Measurements from ENCODE around the gene AKAP12. TPM values are rescaled to one million over a fixed set of nuclear protein-coding genes. Genes with fewer than 3 reads are reported as not detected.

The AKAP12 gene
- total RNA-seq, 1 experiment from 2014 or later, result 109 TPM

- H3K79me2 ChIP-seq (ENCODE audit: low read length), result no peaks in the 10 kb centered on the region
- H3K9me3 ChIP-seq (ENCODE audit: low read length), result no peaks in the 10 kb centered on the region
- CTCF ChIA-PET, result no interaction called here
- ATAC-seq (no peak), DNase-seq (no peak)
- POLR2A ChIA-PET (ENCODE audit: unreplicated experiment), result interaction anchor here (0.7 kb wide), 1 partner anchor 224 kb away, joined by 5 read pairs; no protein-coding TSS in a partner anchor
- H3K4me1 ChIP-seq (ENCODE audit: insufficient read depth, low read length), result no peaks in the 10 kb centered on the region
- H3K9ac ChIP-seq (ENCODE audit: low read length), result no peak overlapping the region
- BruUV-seq (replicated peaks), result no TSS peak
- H3K36me3 ChIP-seq (ENCODE audit: low read depth, low read length), result no peaks in the 10 kb centered on the region
- H3K4me3 ChIP-seq (ENCODE audit: low read length), result no peak overlapping the region
- H3K4me2 ChIP-seq (ENCODE audit: low read length), result no peak overlapping the region
- no peaks in the 10 kb centered on the region for H3K9me2 ChIP-seq (replicated peaks; ENCODE audit: low read length)
- H3K27me3 ChIP-seq (ENCODE audit: low read length), result no peaks in the 10 kb centered on the region
- intact Hi-C loops (cut with micrococcal nuclease), result no loop called here
- no peaks in the 10 kb centered on the region for H3F3A ChIP-seq (ENCODE audit: low read length, unreplicated experiment)
- no peak overlapping the region for H2AFZ ChIP-seq (ENCODE audit: low read length)
- no peak overlapping the region for H3K27ac ChIP-seq (ENCODE audit: low read length)
- TF ChIP-seq EZH2phosphoT487 (IDR thresholded peaks at IDR 0.05; ENCODE audit: borderline replicate concordance, low read length) (no peak), EZH2 (IDR thresholded peaks at IDR 0.05; ENCODE audit: low read length, unreplicated experiment) (no peak), CTCF (conservative IDR thresholded peaks at IDR 0.05; ENCODE audit: low read depth, low read length) (no peak)
- no peaks in the 10 kb centered on the region for H4K20me1 ChIP-seq (ENCODE audit: low read length)
These were observed 69.9 kb downstream of the AKAP12 start for GRCh38 chr6:151309619-151310018.

GRCh38 chr6:151310279-151310678, 70.5 kb downstream of the AKAP12 start:
- no peaks in the 10 kb centered on the region for H3K4me1 ChIP-seq (ENCODE audit: insufficient read depth, low read length)
- no peak overlapping the region for H3K4me2 ChIP-seq (ENCODE audit: low read length)
- no peaks in the 10 kb centered on the region for H3K27me3 ChIP-seq (ENCODE audit: low read length)
- no peak overlapping the region for H3K27ac ChIP-seq (ENCODE audit: low read length)
- POLR2A ChIA-PET (ENCODE audit: unreplicated experiment), result interaction anchor here (0.7 kb wide), 1 partner anchor 225 kb away, joined by 5 read pairs; no protein-coding TSS in a partner anchor
- no peaks in the 10 kb centered on the region for H3K79me2 ChIP-seq (ENCODE audit: low read length)
- H3K36me3 ChIP-seq (ENCODE audit: low read depth, low read length), result no peaks in the 10 kb centered on the region
- H3K9me3 ChIP-seq (ENCODE audit: low read length), result no peaks in the 10 kb centered on the region
- no peak for ATAC-seq
- no peak overlapping the region for H3K9ac ChIP-seq (ENCODE audit: low read length)
- intact Hi-C loops (cut with micrococcal nuclease), result no loop called here
- DNase-seq, result no peak
- BruUV-seq (replicated peaks), result no TSS peak
- H3K4me3 ChIP-seq (ENCODE audit: low read length), result no peak overlapping the region
- H3F3A ChIP-seq (ENCODE audit: low read length, unreplicated experiment), result no peaks in the 10 kb centered on the region
- H4K20me1 ChIP-seq (ENCODE audit: low read length), result no peaks in the 10 kb centered on the region
- CTCF ChIA-PET, result no interaction called here
- no peak overlapping the region for H2AFZ ChIP-seq (ENCODE audit: low read length)
- H3K9me2 ChIP-seq (replicated peaks; ENCODE audit: low read length), result no peaks in the 10 kb centered on the region
- TF ChIP-seq EZH2 (IDR thresholded peaks at IDR 0.05; ENCODE audit: low read length, unreplicated experiment) (no peak), CTCF (conservative IDR thresholded peaks at IDR 0.05; ENCODE audit: low read depth, low read length) (no peak), EZH2phosphoT487 (IDR thresholded peaks at IDR 0.05; ENCODE audit: borderline replicate concordance, low read length) (no peak)

- DNase-seq (no peak), ATAC-seq (no peak)
- Histone ChIP-seq H3K27me3 (ENCODE audit: low read length) (no peaks in the 10 kb centered on the region), H2AFZ (ENCODE audit: low read length) (no peak overlapping the region), H3K4me3 (ENCODE audit: low read length) (no peak overlapping the region), H3K9ac (ENCODE audit: low read length) (no peak overlapping the region), H3K27ac (ENCODE audit: low read length) (no peak overlapping the region), H3F3A (ENCODE audit: low read length, unreplicated experiment) (no peaks in the 10 kb centered on the region), H3K4me2 (ENCODE audit: low read length) (no peak overlapping the region), H4K20me1 (ENCODE audit: low read length) (no peaks in the 10 kb centered on the region), H3K9me2 (replicated peaks; ENCODE audit: low read length) (no peaks in the 10 kb centered on the region), H3K36me3 (ENCODE audit: low read depth, low read length) (no peaks in the 10 kb centered on the region), H3K79me2 (ENCODE audit: low read length) (no peaks in the 10 kb centered on the region), H3K4me1 (ENCODE audit: insufficient read depth, low read length) (no peaks in the 10 kb centered on the region), H3K9me3 (ENCODE audit: low read length) (no peaks in the 10 kb centered on the region)
- intact Hi-C loops (cut with micrococcal nuclease), result no loop called here
- no TSS peak for BruUV-seq (replicated peaks)
- POLR2A ChIA-PET (ENCODE audit: unreplicated experiment), result no interaction called here
- TF ChIP-seq EZH2phosphoT487 (IDR thresholded peaks at IDR 0.05; ENCODE audit: borderline replicate concordance, low read length) (no peak), EZH2 (IDR thresholded peaks at IDR 0.05; ENCODE audit: low read length, unreplicated experiment) (no peak), CTCF (conservative IDR thresholded peaks at IDR 0.05; ENCODE audit: low read depth, low read length) (no peak)
- CTCF ChIA-PET, result no interaction called here
These were observed 71.3 kb downstream of the AKAP12 start for GRCh38 chr6:151310852-151311767.

Measured in PC-3 (cell line).